Activated T-cell treated with anti-CD3 and anti-CD28 coated beads for 48 hours (primary cell): ENCODE data around the gene TOP3A.
A peak's percentile ranks its signal among the peaks of the same experiment; 100 is the strongest.

Experiments used
- DNase-seq: peaks from one replicate; pipeline ENCODE4 v3.0.0-alpha.2; 2020; ENCODE audit warnings: low read depth

The TOP3A gene

GRCh38 chr17:18277076-18277475, 37.7 kb downstream of the TOP3A start:
- DNase-seq: no peak

DNA sequence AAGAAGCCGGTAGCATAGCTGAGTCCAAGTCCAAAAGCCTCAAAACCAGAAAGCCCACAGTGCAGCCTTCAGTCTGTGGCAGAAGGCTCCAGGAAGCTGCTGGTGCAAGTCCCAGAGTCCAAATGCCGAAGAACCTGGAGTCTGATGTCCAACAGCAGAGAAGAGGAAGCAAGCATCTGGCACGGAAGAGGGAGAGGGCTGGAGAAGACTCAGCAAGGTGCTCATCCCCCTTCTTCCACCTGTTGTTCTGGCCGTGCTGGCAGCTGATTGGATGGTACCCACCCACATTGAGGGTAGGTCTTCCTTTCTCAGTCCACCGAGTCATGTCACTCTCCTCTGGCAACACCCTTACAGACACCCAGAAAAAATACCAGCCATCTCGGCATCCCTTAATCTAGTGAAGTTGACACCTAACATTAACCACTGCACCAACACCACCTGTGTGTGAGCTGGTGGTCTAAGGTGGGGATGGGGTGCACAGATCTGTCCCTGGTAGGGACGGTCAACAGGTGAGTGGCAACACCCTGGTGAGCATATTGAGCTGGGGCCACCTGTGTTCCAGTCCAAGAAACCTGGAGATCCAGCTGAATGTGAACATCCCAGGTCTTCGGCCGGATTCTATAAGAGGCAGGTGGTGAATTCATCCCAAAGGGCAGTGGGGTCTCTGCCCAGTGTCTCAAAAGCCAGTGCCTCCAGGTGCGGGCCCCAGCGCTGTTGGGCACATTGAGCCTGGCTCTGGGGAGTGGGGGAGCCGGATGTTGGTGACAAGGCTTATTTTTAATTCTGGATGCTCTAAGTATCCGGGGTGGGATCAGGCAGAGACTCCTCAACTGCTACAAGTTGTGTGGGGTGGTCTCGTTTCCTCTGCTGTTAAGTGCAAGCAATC, 44.5 kb downstream of the TOP3A start:
- no peak for DNase-seq

DNA sequence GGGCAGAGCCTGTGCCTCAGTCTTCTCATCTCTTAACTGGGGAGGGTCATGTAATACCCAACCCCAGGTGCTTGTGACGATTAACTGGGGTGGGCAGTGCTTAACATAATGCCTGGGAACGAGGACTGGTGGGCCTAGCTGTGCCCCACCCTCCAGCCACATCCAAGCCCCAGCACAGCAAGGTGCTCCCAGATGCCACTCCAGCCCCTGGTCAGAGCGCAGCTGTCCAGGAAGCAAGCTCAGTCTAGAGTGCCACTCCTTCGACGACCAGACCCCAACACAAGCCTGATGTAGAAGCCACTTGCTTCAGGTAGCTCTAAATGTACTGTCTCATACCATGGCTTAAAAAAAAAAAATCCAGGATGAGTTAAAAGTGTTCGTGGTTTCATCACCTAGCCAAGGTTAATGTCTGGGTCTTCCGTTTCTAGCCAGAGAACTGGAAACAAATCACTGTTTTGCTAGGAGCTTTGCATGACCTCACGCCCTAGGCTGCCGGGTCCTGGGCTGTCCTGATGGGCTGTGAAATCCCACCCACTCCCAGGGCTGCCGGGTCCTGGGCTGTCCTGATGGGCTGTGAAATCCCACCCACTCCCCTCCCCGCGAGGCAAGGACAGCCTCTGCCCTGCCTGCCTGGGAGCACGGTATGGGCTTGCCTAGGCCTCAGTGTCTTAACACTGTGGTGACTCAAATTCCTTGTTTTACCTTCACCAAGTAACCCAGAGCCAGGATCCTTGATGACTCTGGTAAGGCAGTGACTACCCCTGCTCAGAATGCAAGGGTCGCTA, 46.7 kb downstream of the TOP3A start:
- no peak for DNase-seq

DNA sequence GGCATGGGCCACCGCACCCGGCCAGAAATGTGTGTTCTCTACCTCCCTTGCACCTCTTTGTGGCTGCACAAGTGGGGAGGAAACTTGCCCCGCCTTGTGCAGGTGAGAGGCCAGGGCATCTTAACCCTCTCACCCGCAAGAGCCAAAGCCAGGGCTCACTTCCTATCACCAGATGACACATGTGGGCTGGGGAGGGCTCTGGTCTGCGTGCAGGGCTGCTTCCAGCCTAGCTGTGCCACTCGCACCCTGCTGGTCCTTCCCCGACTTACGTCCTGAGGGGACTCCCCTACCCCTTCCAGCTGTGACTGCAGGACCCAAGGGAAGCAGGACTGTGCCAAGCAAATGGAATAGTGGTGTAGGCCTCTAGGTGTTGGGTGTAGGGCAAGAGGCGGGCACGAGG, 47.4 kb downstream of the TOP3A start:
- DNase-seq: no peak

- no peak for DNase-seq
These were observed 50.7 kb downstream of the TOP3A start for GRCh38 chr17:18263885-18264682.

DNA sequence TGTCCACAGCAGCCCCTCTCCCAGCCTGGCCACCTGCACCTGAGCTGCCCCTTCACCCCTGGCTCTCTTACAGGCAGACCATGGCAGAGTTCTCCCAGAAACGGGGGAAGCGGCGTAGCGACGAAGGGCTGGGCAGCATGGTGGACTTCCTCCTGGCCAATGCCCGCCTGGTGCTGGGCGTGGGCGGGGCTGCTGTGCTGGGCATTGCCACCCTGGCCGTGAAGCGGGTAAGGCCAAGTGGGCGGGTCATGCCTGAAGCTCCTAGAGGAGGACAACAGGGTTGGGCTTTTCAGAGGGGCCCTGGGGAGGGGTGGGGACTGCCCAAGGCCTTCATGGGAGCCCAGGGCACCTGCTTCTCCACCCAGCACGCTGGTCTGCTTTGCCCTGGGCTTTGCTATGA, 52.2 kb downstream of the TOP3A start:
- DNase-seq: no peak

DNA sequence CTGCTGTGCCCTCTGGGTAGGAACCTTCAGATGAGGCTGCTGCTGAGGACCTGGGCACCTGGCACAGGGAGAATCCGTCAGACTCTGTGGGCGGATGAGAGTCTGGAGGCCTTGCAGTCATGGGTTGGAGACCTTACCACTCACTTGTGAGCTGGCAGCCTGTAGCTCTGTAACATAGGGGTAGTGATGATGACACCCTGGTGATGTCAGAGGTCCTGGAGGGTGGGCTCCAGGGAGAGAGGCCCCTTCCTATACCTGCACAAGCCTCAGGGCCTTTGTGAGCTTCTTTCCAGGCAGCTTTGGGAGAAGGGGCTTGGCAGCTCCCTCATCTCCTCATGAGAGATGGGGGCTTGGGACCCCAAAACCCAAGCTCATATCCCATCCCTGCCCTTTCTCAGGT, 52.7 kb downstream of the TOP3A start:
- no peak for DNase-seq

GRCh38 chr17:18261659-18262058, 53.1 kb downstream of the TOP3A start:
- DNase-seq: no peak

DNA sequence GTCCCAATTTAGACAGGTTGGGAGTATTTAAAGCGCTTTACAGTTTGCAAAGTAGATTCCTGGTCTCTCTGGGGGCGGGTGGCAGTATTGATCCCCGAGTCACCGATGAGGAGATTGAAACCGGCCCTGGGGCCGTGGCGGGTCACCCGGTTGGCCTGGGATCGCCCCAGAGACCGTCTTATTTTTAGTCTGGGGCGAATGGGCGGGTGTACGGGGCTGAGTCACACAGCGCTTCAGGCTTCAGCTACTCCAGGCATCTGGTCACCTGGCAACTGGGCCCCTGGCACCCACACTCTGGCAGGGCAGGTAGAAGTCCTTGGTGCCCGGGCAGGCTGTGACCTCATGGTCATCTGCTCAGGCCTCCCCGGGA, 53.7 kb downstream of the TOP3A start:
- peak; percentile 29 for DNase-seq

DNA sequence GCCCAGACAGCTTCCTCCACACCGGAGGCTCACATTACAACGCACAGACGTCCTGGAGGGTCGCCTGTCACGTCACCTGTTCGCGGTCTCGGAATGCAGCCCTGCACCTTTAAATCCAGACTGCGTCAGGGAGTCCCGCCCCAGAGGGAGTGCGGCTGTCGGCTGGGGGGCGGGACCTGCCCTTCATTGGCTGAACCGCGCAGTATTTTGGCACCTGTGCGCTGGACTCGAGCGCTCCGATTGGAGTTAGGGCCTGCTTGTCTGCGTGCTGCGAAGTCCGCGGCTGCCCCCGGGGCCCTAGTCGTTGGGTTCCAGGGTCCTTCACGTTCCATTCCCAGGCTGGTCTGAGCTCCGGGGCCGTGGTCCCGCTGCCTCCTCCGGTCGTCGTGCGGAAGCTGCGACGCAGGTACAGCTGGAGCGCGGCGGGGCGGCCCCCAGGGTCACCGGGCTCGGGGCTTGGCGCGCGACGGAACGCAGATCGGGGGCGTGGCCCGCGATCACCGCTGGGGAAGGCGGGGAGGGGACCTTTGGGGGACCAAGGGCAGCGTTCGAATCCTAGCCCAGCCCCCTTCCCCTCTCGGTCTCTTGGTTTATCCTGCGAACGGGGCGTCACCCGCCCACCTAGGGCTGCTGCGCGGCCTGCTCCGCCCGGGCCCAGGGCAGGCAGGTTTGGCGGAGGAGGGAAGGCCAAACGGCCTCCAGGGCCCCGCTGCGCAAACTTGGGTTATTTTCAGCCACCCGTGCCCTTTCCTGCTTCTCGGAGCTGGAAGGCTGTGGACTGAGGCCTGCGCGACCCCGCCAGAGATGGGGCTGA, 54.3 kb downstream of the TOP3A start, which contains the start of gene MIEF2:
Gene MIEF2 (plus strand): TSS at position 331 of the 814 bp plus-strand sequence. CDS start 2,059 bp downstream, outside the sequence.
- DNase-seq: peak; percentile 90

DNA sequence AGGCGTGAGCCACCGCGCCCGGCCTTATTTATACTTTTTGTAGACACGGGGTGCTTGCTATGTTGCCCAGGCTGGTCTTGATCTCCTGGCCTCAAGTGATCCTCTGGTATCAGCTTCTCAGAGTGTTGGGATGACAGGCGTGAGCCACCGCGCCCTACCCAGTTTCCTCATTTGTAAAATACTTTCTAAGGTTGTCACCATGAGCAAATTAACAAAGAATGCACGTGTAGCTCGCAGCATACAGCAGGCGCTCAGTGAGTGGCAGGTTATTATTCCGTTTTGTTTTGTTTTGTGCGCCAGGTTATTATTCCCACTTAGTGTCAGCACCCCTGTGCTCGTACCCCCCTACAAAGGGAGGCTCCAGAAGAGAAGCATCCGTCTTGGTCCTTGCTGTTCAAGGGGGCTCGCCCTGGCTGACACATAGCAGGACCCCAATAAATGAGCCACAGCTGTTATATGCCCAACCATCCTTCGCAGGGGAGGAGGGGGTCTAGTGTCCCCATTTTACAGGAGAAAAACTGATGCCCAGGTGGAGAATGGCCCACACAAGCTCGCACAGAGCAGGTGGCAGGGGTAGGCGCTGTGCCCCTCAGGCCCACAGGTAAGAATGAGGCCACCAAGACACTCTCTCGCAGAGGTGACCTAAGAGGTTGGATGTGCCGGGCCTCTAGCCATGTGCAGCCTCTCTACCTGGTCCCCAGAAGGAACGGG, 55.0 kb downstream of the TOP3A start:
- DNase-seq: no peak

DNA sequence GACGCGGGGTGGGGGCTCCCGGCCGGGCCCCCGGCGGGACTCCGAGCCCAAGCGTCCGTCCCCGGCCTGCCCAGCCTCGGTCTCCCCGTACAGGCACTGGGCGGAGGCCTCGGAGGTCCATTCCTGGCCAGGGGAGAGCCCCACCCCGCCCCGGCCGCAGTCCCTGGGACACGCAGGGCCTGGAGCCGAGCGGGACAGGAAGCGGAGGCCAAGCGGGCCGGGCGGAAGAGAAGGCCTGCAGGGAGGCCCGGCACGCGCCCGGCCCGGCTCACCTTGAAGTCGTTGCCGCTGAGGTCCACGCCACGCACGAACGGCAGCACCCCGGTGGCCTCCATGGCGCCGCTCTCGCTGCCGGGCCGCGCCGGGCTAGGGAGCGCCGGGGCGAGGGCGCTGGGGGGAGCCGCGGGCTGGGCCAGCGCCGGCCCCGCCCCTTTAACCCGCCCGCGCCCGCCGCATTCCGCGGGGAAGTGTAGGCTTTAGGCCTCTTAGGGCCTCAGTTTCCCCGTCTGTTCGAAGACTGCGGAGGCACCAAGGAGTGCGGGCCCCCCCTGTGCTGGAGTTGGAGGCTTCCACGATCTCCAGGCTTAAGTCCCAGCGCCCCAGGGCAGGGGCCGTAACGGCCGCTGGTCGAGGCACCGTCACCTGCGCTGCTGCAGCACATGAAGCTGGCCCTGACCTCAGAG, 56.3 kb downstream of the TOP3A start, which contains the start of gene FLII:
Gene FLII (minus strand): TSS at position 383 of the 683 bp plus-strand sequence. CDS start 48 bp downstream, at position 335.
- peak; percentile 49 for DNase-seq

DNA sequence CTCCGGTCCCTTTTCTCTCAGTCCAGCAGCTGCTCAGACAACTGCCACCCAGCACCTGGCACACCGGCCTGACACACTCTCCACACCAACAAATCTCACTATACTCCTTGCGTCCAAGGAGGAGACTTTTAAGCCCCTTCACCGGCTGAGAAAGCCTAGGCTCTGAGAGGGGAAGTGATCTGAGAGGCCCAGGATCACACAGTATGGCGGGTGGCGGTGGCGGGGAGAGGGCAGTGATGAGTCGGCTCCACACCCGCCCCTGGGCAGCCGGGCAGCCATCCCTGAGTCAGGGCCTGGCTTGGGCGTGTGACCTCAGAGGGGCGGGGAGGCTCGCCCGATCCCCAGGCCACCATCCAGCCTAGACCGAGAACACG, 56.8 kb downstream of the TOP3A start:
- DNase-seq: peak; percentile 53

GRCh38 chr17:18257268-18257981, 57.4 kb downstream of the TOP3A start:
- peak; percentile 20 for DNase-seq

- no peak for DNase-seq
These were observed 58.0 kb downstream of the TOP3A start for GRCh38 chr17:18256776-18257175.

DNA sequence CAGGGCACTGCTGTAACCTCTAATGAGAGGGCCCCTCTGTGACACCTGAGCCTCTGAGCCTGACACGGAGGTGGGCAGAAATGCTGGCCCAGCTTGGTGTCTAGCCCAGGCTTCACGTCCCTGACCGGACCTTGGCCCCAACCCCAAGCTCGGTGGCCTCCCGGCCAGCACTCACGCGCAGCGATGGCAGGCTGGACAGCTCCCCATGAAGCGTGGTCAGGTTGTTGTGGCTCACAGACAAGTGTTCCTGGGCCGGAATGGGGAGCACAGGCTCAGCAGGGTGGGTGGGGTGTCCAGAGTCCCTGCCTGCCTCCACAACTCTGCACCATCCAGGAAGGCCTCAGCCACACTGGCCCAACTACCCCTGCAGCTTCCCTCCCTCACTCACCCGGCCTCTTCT, 58.4 kb downstream of the TOP3A start:
- no peak for DNase-seq

GRCh38 chr17:18254888-18255649, 59.7 kb downstream of the TOP3A start:
- DNase-seq: no peak

DNA sequence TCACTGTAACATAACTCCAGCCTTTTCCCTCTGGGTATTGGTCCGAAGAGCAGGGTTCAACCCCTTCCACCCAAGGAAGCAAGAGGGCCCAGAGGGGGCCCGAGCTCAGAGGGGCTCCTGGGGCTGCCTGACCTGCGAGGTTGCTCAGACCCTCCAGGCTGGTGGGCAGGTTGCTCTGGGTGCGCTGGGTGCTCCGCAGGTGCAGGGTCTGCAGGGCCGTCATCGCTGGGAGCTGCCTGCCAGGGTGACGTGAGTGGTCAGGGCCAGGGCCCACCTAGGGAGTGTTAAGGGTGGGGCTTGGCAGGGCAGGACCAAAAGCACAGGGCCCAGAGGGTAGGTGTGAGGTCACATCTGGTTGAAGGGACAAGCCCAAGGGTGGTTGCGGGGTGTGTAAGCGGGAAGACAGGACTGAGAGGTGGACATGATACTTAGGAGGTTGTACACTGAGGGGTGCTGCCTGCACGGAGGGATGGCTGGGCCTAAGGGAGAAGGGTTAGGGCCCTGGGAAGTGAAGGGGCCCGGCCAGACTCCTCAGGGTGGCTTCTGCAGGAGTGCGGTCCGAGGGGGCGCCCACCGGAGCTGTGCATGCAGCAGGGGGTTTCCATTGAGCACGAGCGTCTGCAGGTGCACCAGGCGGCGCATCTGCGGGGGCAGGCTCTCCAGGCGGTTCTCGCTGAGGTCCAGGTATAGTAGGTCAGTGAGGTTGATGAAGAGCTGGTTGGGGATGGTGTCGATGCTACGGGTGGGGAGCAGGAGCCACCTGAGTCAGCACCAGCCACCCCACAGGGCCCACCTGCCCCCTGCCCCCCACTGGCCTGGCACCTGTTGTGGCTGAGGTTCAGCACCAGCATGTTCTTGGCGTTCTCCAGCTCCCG, 60.6 kb downstream of the TOP3A start:
- DNase-seq: no peak
